Daoy (cell line): Measurements from ENCODE around the gene NPY5R. TPM values are rescaled to one million over a fixed set of nuclear protein-coding genes. Genes with fewer than 3 reads are reported as not detected.

Experiments used
- DNase-seq: peaks from one replicate; pipeline ENCODE4 v3.0.0-alpha.2; 2015; ENCODE audit warnings: low read depth
- total RNA-seq: library from RNA; depleted of rRNA; stranded (reverse); fragments of >200 nt; shearing (Covaris generic); gene quantifications from 2 replicates; pipeline ENCODE4 v1.2.3, GENCODE V29; 2014; rRNA removed

Gene NPY5R
- total RNA-seq, 1 experiment from 2014 or later: not detected

DNA sequence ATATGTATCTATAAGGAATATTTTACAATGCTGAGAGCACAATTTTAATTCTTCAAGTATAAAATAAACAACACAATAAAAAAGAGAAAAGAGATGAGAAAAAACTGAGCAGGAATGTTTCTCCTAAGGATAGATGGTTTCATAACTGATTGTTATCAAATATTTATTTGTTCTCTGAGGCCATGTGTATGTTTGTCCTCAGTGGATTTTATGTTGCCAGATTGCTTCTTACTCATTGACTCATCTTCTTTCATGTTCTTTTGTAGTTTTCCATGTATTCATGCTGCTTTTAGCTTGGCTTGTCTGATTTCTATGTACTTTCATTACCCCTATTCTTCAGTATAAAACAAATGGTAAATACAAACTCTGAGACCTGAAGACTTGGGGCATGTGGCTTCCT is 41.2 kb downstream of the NPY5R start:
- DNase-seq: no peak

- no peak for DNase-seq
Measured at GRCh38 chr4:163385466-163385865, 41.8 kb downstream of the NPY5R start.

- no peak for DNase-seq
Measured at GRCh38 chr4:163391756-163392155, 48.1 kb downstream of the NPY5R start.

GRCh38 chr4:163392328-163392727 is 48.6 kb downstream of the NPY5R start:
- DNase-seq: no peak

DNA sequence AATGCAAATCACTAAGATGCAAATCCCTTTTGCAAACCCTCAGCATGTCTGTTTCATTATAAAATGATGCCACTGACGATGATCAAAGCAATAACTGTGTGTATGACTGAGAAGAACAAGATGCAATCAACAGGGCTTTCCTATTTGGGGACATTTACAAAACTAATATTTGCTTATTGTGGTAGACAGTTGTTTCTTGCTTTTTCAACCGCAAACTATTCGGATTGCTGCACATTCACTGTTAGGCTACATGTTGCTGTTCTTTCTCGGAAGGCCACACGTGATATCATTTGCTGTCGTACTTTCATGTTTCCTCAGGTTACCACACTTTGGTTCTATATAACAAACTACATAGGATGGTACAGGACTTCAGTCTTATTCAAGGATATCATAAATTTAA is 49.8 kb downstream of the NPY5R start:
- no peak for DNase-seq

- peak; percentile 45 for DNase-seq
Measured at GRCh38 chr4:163395055-163395454, 51.4 kb downstream of the NPY5R start.

- peak; percentile 6 for DNase-seq
Measured at GRCh38 chr4:163395758-163396157, 52.1 kb downstream of the NPY5R start.

- DNase-seq: no peak
Measured at GRCh38 chr4:163398238-163398637, 54.5 kb downstream of the NPY5R start.

DNA sequence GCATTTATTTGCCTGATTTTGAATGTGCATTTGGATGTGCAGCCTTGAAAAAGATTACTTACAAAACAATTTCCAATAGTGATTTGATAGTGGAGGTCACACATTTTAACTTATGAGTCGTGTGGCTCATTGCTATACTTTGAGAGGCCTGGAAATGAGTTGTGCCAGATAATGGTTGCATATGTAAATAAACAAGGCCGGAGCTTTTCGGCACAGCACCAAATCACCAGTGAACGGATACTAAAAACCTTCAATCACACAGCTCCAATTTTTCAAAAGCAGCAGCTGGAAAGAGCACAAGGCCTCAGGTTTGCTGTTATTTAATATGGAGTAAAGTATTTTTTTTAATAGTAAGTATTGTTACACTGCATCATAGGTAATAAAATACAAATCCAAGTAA is 57.2 kb downstream of the NPY5R start:
- DNase-seq: no peak

Other genes with a start within 250 kb of the NPY5R start
- gene NAF1, start 177.0 kb upstream of the NPY5R start, total RNA-seq: 5.1 and 9.3 TPM in 2 replicates
- 0.57 TPM in 1 of 2 replicates, not detected in the other for gene NPY1R, start 11.3 kb upstream of the NPY5R start, total RNA-seq
- gene TKTL2, start 129.9 kb downstream of the NPY5R start, total RNA-seq: not detected in 2 replicates
- 43.2 and 61.6 TPM in 2 replicates for gene TMA16, start 150.8 kb downstream of the NPY5R start, total RNA-seq